Neural cell (in vitro differentiated cells): ENCODE results near the gene SUPT3H.

Source experiments
- POLR2AphosphoS5 ChIP-seq: IDR thresholded peaks from 2 replicates; pipeline ENCODE4 v1.6.1; 2012
- TF ChIP-seq, protein P1 (sequence below): fragments of 450-650 bp; IDR thresholded peaks from 2 replicates; pipeline ENCODE4 v1.5.1; 2014; ENCODE audit warnings: antibody characterized with exemption, mild to moderate bottlenecking, moderate library complexity; ENCODE audit not compliant: poor library complexity, severe bottlenecking

DNA sequence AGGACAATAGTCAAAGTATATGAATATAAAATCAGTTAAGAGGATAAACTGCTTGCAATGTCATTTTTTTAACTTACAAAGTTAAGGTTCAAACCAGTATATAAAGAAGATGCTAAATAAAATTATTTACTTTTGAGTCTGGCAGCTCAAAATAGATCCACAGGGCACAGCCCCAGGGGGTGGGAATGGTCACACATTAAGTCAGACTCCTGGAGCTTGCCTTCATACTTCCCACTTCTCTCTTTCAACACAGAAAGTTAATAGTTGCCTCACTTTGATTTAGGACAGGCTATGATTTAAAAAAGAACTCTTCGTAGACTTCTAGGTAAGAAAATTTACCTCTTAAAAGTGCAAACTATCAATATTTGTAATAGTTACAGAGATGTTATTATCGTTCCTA lies 207.9 kb downstream of the SUPT3H start:
- no peak for TF ChIP-seq POLR2AphosphoS5
- TF ChIP-seq, protein P1, sequence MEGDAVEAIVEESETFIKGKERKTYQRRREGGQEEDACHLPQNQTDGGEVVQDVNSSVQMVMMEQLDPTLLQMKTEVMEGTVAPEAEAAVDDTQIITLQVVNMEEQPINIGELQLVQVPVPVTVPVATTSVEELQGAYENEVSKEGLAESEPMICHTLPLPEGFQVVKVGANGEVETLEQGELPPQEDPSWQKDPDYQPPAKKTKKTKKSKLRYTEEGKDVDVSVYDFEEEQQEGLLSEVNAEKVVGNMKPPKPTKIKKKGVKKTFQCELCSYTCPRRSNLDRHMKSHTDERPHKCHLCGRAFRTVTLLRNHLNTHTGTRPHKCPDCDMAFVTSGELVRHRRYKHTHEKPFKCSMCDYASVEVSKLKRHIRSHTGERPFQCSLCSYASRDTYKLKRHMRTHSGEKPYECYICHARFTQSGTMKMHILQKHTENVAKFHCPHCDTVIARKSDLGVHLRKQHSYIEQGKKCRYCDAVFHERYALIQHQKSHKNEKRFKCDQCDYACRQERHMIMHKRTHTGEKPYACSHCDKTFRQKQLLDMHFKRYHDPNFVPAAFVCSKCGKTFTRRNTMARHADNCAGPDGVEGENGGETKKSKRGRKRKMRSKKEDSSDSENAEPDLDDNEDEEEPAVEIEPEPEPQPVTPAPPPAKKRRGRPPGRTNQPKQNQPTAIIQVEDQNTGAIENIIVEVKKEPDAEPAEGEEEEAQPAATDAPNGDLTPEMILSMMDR, result no peak
